ENCODE data around the gene KCNH1. TPM values are rescaled to one million over a fixed set of nuclear protein-coding genes. Genes with fewer than 3 reads are reported as not detected.

The KCNH1 gene
- total and polyA plus RNA-seq, 9 of the 15 experiments (the other 6 are each of a cell fraction or from before 2014, with no cell fraction given) = not detected

DNA sequence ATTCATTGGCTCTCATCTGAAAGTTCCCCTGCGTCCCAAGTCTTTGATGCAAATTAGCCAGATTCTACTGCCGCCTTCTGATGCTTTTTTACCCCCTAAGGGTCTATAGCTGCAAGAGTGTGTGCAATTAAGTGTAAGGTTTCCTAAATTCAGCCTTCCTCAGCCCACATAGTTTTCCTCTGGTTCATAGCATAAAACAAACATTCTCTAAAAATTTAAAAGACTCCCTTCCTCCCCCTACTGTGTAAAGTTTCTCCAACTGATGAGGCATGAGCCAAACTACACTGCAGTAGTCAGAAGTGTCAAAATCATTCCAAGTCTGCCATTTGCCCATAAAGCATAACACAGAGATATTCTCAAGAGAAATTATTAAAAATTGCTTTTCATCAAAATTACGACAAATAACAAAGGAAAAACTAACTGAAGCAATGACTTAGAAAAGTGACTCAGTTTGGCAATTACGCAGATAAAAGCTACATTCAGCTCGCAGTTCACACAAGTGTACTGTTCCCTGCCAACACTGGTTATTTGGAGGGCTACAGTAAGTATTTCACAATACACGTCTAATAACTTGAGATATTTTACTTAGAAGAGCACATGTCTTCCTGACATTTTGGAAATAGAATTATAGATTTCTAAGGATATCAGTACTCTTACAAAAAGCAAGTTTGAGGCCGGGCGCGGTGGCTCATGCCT lies 15.4 kb downstream of the KCNH1 start:
- H2AFZ ChIP-seq (ENCODE audit: low read depth, low read length) = no peak overlapping the region
- WGBS (ENCODE audit: insufficient coverage, low coverage, missing lambda C conversion rate) = 1% methylated on average over 9 of the region's 9 CpGs
- TF ChIP-seq ARHGAP35 (IDR thresholded peaks at IDR 0.05; ENCODE audit: partially characterized antibody) (no peak), CEBPB (tag; IDR thresholded peaks at IDR 0.05) (peak; percentile 43; the same call in 1 of the 2 replicates), BRD4 (IDR thresholded peaks at IDR 0.05) (no peak), CEBPG (CRISPR knock-in tag; IDR thresholded peaks at IDR 0.05) (no peak), CEBPG (tag; conservative IDR thresholded peaks at IDR 0.05 in 1 of 2, IDR thresholded peaks at IDR 0.05 in 1 of 2) (0 out of 4 replicates have a peak, but pooled peaks of 1 of the 2 experiments have one; percentile 24), KLF6 (CRISPR knock-in tag; IDR thresholded peaks at IDR 0.05; ENCODE audit: borderline replicate concordance) (no peak)
- ChIA-PET CTCF (ENCODE audit: low intra/inter-chr PET ratio) (no interaction called here), POLR2A (no interaction called here)
- H3K9me3 ChIP-seq (replicated peaks; ENCODE audit: control insufficient read depth, insufficient read depth, low read depth, low read length) = no peaks in the 10 kb centered on the region
- BruUV-seq (replicated peaks) = no TSS peak
- ATAC-seq = no peak
- no peak for DNase-seq (ENCODE audit: extremely low read depth in 1 of 4, low spot score in 3 of 4)
- H3K9ac ChIP-seq (ENCODE audit: insufficient read depth in 1 of 2, low read depth in 2 of 2, low read length in 2 of 2) = no peak overlapping the region
- H3K4me1 ChIP-seq (replicated peaks in 1 of 2; ENCODE audit: control insufficient read depth in 2 of 2, insufficient read depth in 2 of 2, low read length in 2 of 2) = no peaks in the 10 kb centered on the region; a peak in 1 of 5 replicates
- no peaks in the 10 kb centered on the region for H3K79me2 ChIP-seq (ENCODE audit: control insufficient read depth, insufficient read depth, low read length)
- FAIRE-seq = no peak
- H3K36me3 ChIP-seq (ENCODE audit: control insufficient read depth, insufficient read depth, low read length) = no peaks in the 10 kb centered on the region
- H3K4me2 ChIP-seq (ENCODE audit: insufficient read depth, low read length) = no peak overlapping the region
- H3K4me3 ChIP-seq = no peak overlapping the region
- in situ Hi-C loops (cut with MboI) = no loop called here
- no peaks in the 10 kb centered on the region for H4K20me1 ChIP-seq (replicated peaks; ENCODE audit: control insufficient read depth, insufficient read depth, low read length)
- peaks cover 1 to 7% of the 10 kb centered on the region in 2 experiments; a peak in 4 of 5 replicates for H3K27me3 ChIP-seq (ENCODE audit: control insufficient read depth in 2 of 2, insufficient read depth in 2 of 2, low read length in 2 of 2)
- no peaks in the 10 kb centered on the region for H3K9me1 ChIP-seq (ENCODE audit: control insufficient read depth, insufficient read depth, low read length)
- H3K27ac ChIP-seq (ENCODE audit: extremely low read depth, low read depth, low read length) = no peak overlapping the region
- intact Hi-C loops (cut with micrococcal nuclease) = no loop called here
